Measurements from ENCODE around the gene BSN. TPM values are rescaled to one million over a fixed set of nuclear protein-coding genes. Genes with fewer than 3 reads are reported as not detected.
"Not testable (repeated sequence)": the region's sequence is repeated elsewhere in the genome, so short reads cannot be mapped to it uniquely, and the experiment has no call there.

Gene BSN
- total RNA-seq, 2 experiments from 2014 or later = 0.08 to 0.11 TPM

DNA sequence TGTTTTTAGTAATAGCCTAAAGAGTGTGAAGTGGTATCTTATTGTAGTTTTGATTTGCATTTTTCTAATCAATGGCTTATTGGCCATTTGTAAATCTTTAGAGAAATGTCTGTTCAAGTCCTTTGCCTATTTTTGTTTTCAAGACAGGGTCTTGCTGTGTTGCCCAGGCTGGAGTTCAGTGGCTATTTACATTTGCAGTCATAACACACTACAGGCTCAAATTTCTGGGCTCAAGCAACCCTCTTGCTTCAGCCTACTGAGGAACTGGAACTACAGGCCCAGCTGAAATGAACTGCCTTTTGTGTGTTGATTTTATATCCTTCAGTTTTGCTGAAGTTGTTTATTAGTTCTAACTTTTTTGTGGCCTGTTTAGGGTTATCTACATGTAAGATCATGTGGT lies 27.9 kb downstream of the BSN start:
- no peaks in the 10 kb centered on the region for H3K4me1 Mint-ChIP-seq (ENCODE audit: low read depth)
- no peaks in the 10 kb centered on the region for H3K36me3 ChIP-seq (ENCODE audit: insufficient read depth, low read length)
- H3K4me3 ChIP-seq (ENCODE audit: low read length) = no peak overlapping the region
- no peaks in the 10 kb centered on the region for H3K4me1 ChIP-seq (ENCODE audit: insufficient read depth, low read length)
- H3K36me3 Mint-ChIP-seq (ENCODE audit: low read depth) = no peaks in the 10 kb centered on the region
- intact Hi-C loops (cut with DNase I, micrococcal nuclease) = loop anchor here in 1 of 2 experiments (5.0 kb wide), 1 partner anchor 40 kb away; no protein-coding TSS in a partner anchor
- no peak for DNase-seq
- no peaks in the 10 kb centered on the region for H3K27me3 ChIP-seq (ENCODE audit: control insufficient read depth in 1 of 2, insufficient read depth in 2 of 2, low read length in 2 of 2)
- H3K27ac ChIP-seq (ENCODE audit: low read depth in 1 of 2, low read length in 2 of 2) = no peak overlapping the region
- CTCF ChIA-PET = interaction anchor here (0.9 kb wide), 1 partner anchor 43 kb away, joined by 3 read pairs; no protein-coding TSS in a partner anchor
- H3K9me3 ChIP-seq (ENCODE audit: control insufficient read depth in 1 of 2, insufficient read depth in 1 of 2, low read length in 2 of 2) = no peaks in the 10 kb centered on the region
- no peak overlapping the region for H3K4me3 Mint-ChIP-seq
- H3K9me3 Mint-ChIP-seq = no peaks in the 10 kb centered on the region
- ATAC-seq (ENCODE audit: poor library complexity) = no peak
- H3K27me3 Mint-ChIP-seq = no peaks in the 10 kb centered on the region
- POLR2A ChIA-PET = no interaction called here
- H3K27ac Mint-ChIP-seq = no peak overlapping the region
- TF ChIP-seq, protein P1, sequence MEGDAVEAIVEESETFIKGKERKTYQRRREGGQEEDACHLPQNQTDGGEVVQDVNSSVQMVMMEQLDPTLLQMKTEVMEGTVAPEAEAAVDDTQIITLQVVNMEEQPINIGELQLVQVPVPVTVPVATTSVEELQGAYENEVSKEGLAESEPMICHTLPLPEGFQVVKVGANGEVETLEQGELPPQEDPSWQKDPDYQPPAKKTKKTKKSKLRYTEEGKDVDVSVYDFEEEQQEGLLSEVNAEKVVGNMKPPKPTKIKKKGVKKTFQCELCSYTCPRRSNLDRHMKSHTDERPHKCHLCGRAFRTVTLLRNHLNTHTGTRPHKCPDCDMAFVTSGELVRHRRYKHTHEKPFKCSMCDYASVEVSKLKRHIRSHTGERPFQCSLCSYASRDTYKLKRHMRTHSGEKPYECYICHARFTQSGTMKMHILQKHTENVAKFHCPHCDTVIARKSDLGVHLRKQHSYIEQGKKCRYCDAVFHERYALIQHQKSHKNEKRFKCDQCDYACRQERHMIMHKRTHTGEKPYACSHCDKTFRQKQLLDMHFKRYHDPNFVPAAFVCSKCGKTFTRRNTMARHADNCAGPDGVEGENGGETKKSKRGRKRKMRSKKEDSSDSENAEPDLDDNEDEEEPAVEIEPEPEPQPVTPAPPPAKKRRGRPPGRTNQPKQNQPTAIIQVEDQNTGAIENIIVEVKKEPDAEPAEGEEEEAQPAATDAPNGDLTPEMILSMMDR (IDR thresholded peaks at IDR 0.05) = no peak

DNA sequence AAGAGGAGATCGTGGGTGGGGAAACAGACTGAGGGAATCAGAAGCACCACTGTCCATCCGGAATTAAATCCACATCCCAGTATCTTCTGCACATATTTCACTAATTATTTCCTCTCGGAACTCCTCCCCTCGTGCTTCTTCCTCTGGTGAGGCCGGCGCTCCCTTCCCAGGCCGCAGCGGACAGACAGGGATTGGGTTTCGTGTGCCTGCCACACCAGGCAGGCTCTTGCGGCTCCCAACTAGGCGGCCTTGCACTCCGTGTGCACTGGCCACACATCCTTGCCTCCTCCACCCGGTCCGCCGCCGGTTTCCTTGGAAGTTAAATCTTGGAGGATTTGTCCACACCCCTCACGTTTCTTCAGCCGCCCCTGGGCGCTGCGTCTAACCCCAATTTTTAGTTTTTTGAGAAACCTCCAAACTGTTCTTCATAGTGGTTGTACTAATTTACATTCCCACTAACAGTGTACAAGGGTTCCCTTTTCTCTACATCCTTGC lies 31.0 kb downstream of the BSN start:
- H3K4me1 Mint-ChIP-seq (ENCODE audit: low read depth); POLR2A ChIA-PET: not testable (repeated sequence)

DNA sequence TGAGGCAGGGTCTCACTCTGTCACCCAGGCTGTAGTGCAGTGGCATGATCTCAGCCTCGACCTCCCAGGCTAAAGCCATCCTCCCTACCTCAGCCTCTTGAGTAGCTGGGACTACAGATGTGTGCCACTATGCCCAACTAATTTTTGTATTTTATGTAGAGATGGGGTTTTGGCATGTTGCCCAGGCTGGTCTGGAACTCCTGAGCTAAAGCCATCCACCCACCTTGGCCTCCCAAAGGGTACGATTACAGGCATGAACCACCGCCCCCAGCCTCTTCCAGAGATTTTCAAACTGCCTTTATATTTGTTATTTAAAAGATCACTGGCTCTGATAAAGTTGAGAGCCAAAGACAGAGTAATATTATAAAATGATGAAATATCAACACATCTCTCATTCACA lies 37.3 kb downstream of the BSN start:
- ATAC-seq (ENCODE audit: poor library complexity) (no peak), DNase-seq (no peak)
- Mint-ChIP-seq H3K36me3 (ENCODE audit: low read depth) (no peaks in the 10 kb centered on the region), H3K9me3 (no peaks in the 10 kb centered on the region), H3K27me3 (peaks cover 4% of the 10 kb centered on the region), H3K4me3 (no peak overlapping the region), H3K27ac (no peak overlapping the region), H3K4me1 (ENCODE audit: low read depth) (no peaks in the 10 kb centered on the region)
- Histone ChIP-seq H3K27me3 (ENCODE audit: control insufficient read depth in 1 of 2, insufficient read depth in 2 of 2, low read length in 2 of 2) (no peaks in the 10 kb centered on the region), H3K27ac (ENCODE audit: low read depth in 1 of 2, low read length in 2 of 2) (no peak overlapping the region), H3K36me3 (ENCODE audit: insufficient read depth, low read length) (no peaks in the 10 kb centered on the region), H3K9me3 (ENCODE audit: control insufficient read depth in 1 of 2, insufficient read depth in 1 of 2, low read length in 2 of 2) (no peaks in the 10 kb centered on the region), H3K4me1 (ENCODE audit: insufficient read depth, low read length) (no peaks in the 10 kb centered on the region), H3K4me3 (ENCODE audit: low read length) (no peak overlapping the region)
- TF ChIP-seq, protein P1 (IDR thresholded peaks at IDR 0.05) = no peak
- ChIA-PET CTCF (no interaction called here), POLR2A (no interaction called here)
- intact Hi-C loops (cut with DNase I, micrococcal nuclease) = no loop called here

More for the DNA sequence above, 31.0 kb downstream of the BSN start:
- CTCF ChIA-PET; H3K27me3 Mint-ChIP-seq; H3K36me3 ChIP-seq (ENCODE audit: insufficient read depth, low read length); DNase-seq; H3K4me3 Mint-ChIP-seq; H3K4me3 ChIP-seq (ENCODE audit: low read length); H3K4me1 ChIP-seq (ENCODE audit: insufficient read depth, low read length); H3K27ac ChIP-seq (ENCODE audit: low read depth in 1 of 2, low read length in 2 of 2); H3K36me3 Mint-ChIP-seq (ENCODE audit: low read depth); ATAC-seq (ENCODE audit: poor library complexity); H3K9me3 ChIP-seq (ENCODE audit: control insufficient read depth in 1 of 2, insufficient read depth in 1 of 2, low read length in 2 of 2); H3K27me3 ChIP-seq (ENCODE audit: control insufficient read depth in 1 of 2, insufficient read depth in 2 of 2, low read length in 2 of 2); H3K9me3 Mint-ChIP-seq; H3K27ac Mint-ChIP-seq; intact Hi-C loops (cut with DNase I, micrococcal nuclease): not testable (repeated sequence)

DNA sequence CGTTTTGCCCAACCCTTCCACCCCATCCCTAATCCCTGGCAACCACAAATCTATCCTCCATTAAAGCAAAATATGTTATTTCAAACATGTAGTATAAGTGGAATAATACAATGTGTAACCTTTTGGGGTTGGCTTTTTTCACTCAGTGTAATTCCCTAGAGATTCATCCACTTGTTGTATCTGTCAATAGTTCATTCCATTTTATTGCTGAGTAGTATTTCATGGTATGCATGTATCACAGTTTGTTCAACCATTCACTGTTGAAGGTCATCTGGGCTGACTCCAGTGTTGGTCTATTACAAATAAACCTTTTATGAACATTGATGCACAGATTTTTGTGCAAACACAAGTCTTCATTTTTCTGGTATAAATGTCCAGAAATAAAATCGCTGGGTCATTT lies 38.8 kb downstream of the BSN start:
- H3K27me3 Mint-ChIP-seq = no peaks in the 10 kb centered on the region
- POLR2A ChIA-PET = no interaction called here

More for the DNA sequence above, 38.8 kb downstream of the BSN start:
- H3K4me3 ChIP-seq (ENCODE audit: low read length) = no peak overlapping the region
- no peaks in the 10 kb centered on the region for H3K36me3 ChIP-seq (ENCODE audit: insufficient read depth, low read length)
- Mint-ChIP-seq H3K27ac (no peak overlapping the region), H3K36me3 (ENCODE audit: low read depth) (no peaks in the 10 kb centered on the region), H3K4me1 (ENCODE audit: low read depth) (no peaks in the 10 kb centered on the region), H3K9me3 (no peaks in the 10 kb centered on the region), H3K4me3 (no peak overlapping the region)
- no peaks in the 10 kb centered on the region for H3K4me1 ChIP-seq (ENCODE audit: insufficient read depth, low read length)
- no peaks in the 10 kb centered on the region for H3K9me3 ChIP-seq (ENCODE audit: control insufficient read depth in 1 of 2, insufficient read depth in 1 of 2, low read length in 2 of 2)
- intact Hi-C loops (cut with DNase I, micrococcal nuclease) = no loop called here
- ATAC-seq (ENCODE audit: poor library complexity) (no peak), DNase-seq (no peak)
- H3K27me3 ChIP-seq (ENCODE audit: control insufficient read depth in 1 of 2, insufficient read depth in 2 of 2, low read length in 2 of 2) = no peaks in the 10 kb centered on the region
- CTCF ChIA-PET = no interaction called here
- no peak overlapping the region for H3K27ac ChIP-seq (ENCODE audit: low read depth in 1 of 2, low read length in 2 of 2)
- TF ChIP-seq, protein P1 (IDR thresholded peaks at IDR 0.05) = no peak

Measured in CD4-positive, alpha-beta T cell (primary cell).